HG02798 (cell line): ENCODE measurements around the gene COMMD10.
A peak's percentile ranks its signal among the peaks of the same experiment; 100 is the strongest.
"Not testable (repeated sequence)": the region's sequence is repeated elsewhere in the genome, so short reads cannot be mapped to it uniquely, and the experiment has no call there.

Experiments used
- ATAC-seq: cut with Tn5 transposase; IDR thresholded peaks from one replicate; pipeline ENCODE4 v1.9.1; 2021; ENCODE audit warnings: mild to moderate bottlenecking; ENCODE audit not compliant: unreplicated experiment, poor library complexity

Gene COMMD10

GRCh38 chr5:116084871-116085715 is at the start of gene COMMD10:
COMMD10 (plus strand) TSS chr5:116085025.
- ATAC-seq = peak; percentile 89

- ATAC-seq = no peak
Observed at GRCh38 chr5:116035123-116035522, 49.7 kb upstream of the COMMD10 start.

- ATAC-seq = no peak
Observed at GRCh38 chr5:116037236-116037822, 47.5 kb upstream of the COMMD10 start.

GRCh38 chr5:116038817-116039216 is 46.0 kb upstream of the COMMD10 start:
- peak; percentile 79 for ATAC-seq

- ATAC-seq = no peak
Observed at GRCh38 chr5:116042375-116042774, 42.5 kb upstream of the COMMD10 start.

GRCh38 chr5:116044073-116044472 is 40.8 kb upstream of the COMMD10 start:
- ATAC-seq = no peak

GRCh38 chr5:116045821-116046220 is 39.0 kb upstream of the COMMD10 start:
- ATAC-seq = no peak

GRCh38 chr5:116046261-116046660 is 38.6 kb upstream of the COMMD10 start:
- ATAC-seq = no peak

GRCh38 chr5:116046823-116047222 is 38.0 kb upstream of the COMMD10 start:
- no peak for ATAC-seq

- no peak for ATAC-seq
Observed at GRCh38 chr5:116058346-116058936, 26.4 kb upstream of the COMMD10 start.

- no peak for ATAC-seq
Observed at GRCh38 chr5:116062352-116062751, 22.5 kb upstream of the COMMD10 start.

- no peak for ATAC-seq
Observed at GRCh38 chr5:116063950-116064349, 20.9 kb upstream of the COMMD10 start.

GRCh38 chr5:116068028-116068632 is 16.7 kb upstream of the COMMD10 start:
- ATAC-seq = peak; percentile 50

- ATAC-seq = no peak
Observed at GRCh38 chr5:116071211-116071610, 13.6 kb upstream of the COMMD10 start.

- no peak for ATAC-seq
Observed at GRCh38 chr5:116075191-116075831, 9.5 kb upstream of the COMMD10 start.

GRCh38 chr5:116076496-116076895 is 8.3 kb upstream of the COMMD10 start:
- ATAC-seq = peak; percentile 98

GRCh38 chr5:116078199-116078598 is 6.6 kb upstream of the COMMD10 start:
- no peak for ATAC-seq

- ATAC-seq = peak; percentile 35
Observed at GRCh38 chr5:116084287-116084691, 536 bp upstream of the COMMD10 start.

GRCh38 chr5:116086309-116086708 is 1.5 kb downstream of the COMMD10 start:
- not testable (repeated sequence) for ATAC-seq

GRCh38 chr5:116088062-116088461 is 3.2 kb downstream of the COMMD10 start:
- no peak for ATAC-seq
